ENCODE results near the gene STK26.
"Not testable (repeated sequence)": the region's sequence is repeated elsewhere in the genome, so short reads cannot be mapped to it uniquely, and the experiment has no call there.

STK26 gene

DNA sequence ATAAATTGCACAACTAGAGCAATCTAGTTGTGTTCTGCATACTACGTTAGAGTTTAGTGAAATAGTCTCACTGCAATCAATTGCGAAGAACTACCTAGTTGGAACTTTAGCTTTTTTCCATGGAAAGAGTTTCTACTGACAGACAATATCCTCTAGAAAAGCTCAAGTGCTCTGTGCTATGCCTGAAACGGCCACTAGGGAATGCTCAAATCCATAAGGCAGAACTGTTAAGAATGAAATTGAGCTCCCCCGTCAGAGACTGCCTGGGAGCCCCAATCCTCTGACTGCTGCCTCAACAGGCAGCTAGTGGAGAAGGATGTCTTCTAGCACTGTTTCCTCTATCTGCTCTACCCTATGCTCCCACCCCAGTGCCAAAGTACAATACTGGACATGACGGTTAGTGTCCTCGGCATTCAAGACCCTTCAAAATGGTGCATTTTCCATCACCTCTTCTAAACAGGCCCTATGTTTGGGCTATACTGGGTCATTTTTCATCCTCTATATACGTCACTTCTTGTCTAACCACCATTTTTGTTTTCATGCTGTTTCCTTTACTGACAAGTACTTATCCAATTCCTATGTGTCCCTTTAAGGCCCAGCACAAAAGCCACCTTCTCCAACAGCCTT lies 69.5 kb downstream of the STK26 start:
- peak; percentile 1 to 9 (median 8) for DNase-seq (ENCODE audit: low read depth in 3 of 3, low spot score in 1 of 3)

DNA sequence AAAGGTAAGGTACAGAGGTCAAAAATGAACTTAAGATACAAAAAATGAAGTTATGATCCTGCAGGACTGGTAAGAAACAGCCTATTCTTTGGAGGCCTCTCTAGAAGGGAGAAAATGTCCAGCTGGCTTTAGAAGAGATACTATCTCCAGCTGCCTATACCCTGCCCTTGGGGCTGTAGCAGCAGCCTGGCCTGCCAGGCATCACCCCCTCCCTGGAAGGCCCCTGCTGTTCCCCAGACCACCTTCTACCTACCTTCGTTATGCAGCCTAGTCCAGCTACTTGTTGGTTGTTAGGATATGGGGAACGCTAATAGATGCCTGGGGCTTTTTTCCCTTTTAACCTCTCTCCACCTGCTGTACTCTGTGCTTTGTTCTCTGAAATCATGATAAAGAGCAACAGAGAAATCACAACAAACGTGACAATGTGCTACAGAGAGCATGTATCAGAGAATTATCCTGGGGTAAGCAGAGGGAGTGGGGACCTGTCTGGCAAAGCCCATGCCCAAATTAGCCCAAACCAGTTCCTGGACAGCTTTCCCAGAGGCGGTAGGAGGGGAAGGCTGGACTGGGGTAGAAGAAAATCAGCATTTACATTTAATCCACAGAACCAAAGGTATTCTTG lies 70.2 kb downstream of the STK26 start:
- DNase-seq (ENCODE audit: low read depth in 3 of 3, low spot score in 1 of 3) = no peak

DNA sequence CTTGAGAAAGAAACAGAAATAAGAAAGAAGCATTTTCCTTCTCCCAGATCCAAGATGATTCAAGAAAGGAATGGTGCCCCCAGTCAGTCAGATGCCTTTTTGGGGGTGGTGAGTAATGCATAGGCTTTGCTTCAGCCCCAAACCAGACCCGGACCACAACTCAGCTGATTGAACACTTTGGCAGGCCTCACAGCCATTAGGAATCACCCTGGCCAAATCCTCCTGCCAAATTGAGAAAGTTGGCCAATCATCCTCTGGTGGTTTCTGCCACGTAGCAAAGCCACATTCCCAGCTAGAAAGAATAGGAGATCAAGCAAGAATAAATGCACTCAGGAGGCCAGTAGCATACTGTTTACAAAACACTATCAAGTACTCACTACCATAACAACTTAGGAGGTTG lies 71.1 kb downstream of the STK26 start:
- no peak for DNase-seq (ENCODE audit: low read depth in 3 of 3, low spot score in 1 of 3)

DNA sequence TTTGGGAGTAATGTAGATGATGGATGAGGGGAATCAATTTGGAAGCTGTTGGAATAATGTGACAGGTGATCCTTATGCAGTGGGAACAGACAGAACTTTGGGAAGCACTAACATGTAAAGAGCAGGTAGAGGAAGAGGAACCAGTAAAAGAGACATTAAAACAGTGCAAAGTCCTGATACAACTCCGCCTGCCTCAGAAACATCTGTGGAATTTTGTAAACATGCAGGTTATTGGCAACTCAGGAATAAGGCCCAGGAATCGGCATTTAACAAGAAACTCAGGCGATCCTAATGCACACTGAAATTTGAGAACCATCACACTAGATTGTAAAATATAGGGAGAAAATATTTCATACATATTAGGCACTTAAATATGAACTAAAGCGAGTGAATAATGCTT lies 75.6 kb downstream of the STK26 start:
- DNase-seq (ENCODE audit: low read depth in 3 of 3, low spot score in 1 of 3) = not testable (repeated sequence)

DNA sequence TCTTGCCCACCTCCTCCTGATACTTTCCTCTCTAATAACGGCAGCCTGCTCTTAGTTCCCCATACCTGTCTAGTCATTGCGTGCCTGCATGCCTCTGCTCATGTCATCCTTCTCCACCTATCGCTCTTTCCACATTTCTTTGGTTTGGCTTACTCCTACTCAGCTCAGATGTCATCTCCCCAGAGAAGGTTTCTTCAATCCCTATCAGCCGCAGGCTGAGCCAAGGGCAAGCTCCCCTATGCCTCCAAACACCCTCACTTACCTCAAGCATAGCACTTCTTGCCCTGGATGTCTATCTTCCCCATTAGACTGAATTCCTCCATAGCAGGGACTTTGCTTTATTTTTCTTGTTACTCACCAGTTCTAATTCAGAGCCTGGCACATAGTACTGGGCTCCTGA lies 78.1 kb downstream of the STK26 start:
- no peak for DNase-seq (ENCODE audit: low read depth in 3 of 3, low spot score in 1 of 3)

GRCh38 chrX:132101799-132102198 lies 78.7 kb downstream of the STK26 start:
- no peak for DNase-seq (ENCODE audit: low read depth in 3 of 3, low spot score in 1 of 3)

GRCh38 chrX:132107291-132107690 lies 84.2 kb downstream of the STK26 start:
- DNase-seq (ENCODE audit: low read depth in 3 of 3, low spot score in 1 of 3) = no peak

GRCh38 chrX:132114607-132115006 lies 91.5 kb downstream of the STK26 start:
- DNase-seq (ENCODE audit: low read depth in 3 of 3, low spot score in 1 of 3) = no peak

GRCh38 chrX:132115792-132116191 lies 92.7 kb downstream of the STK26 start:
- DNase-seq (ENCODE audit: low read depth in 3 of 3, low spot score in 1 of 3) = no peak

- no peak for DNase-seq (ENCODE audit: low read depth in 3 of 3, low spot score in 1 of 3)
Observed at GRCh38 chrX:132118358-132118757, 95.3 kb downstream of the STK26 start.

DNA sequence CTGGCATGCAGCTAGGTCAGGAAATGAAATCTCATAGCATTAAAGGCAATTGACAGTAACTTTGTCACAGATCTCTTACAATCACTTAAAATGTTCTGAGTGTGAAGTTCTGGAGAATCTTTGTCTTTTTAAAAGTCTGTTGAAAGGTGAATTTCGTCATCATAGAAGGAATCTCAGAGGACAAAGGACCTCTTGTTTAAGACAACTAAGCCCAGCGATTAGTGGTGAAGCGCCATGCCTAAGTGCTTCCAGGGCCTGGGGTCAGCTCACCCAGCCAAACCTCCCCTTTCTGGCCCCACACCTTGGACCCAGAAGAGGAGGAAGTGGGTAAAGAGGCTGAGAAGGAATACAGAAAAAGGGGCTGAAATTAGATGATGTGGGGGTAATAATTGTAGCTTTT lies 96.2 kb downstream of the STK26 start:
- no peak for DNase-seq (ENCODE audit: low read depth in 3 of 3, low spot score in 1 of 3)

- DNase-seq (ENCODE audit: low read depth in 3 of 3, low spot score in 1 of 3) = no peak
Observed at GRCh38 chrX:132119821-132120515, 96.9 kb downstream of the STK26 start.

- no peak for DNase-seq (ENCODE audit: low read depth in 3 of 3, low spot score in 1 of 3)
Observed at GRCh38 chrX:132120913-132121312, 97.8 kb downstream of the STK26 start.

Data from stimulated activated CD4-positive, alpha-beta T cell treated with anti-CD3 and anti-CD28 coated beads, TNF-alpha, amount 100 ng/mL, for 1 hour (primary cell).